ENCODE data around the gene HTR1D. TPM values are rescaled to one million over a fixed set of nuclear protein-coding genes. Genes with fewer than 3 reads are reported as not detected.
"Not testable (repeated sequence)": the region's sequence is repeated elsewhere in the genome, so short reads cannot be mapped to it uniquely, and the experiment has no call there.

Gene HTR1D
- total RNA-seq, 3 donors from 2014 or later (not counting 1 experiment from before 2014, with no cell fraction given), result not detected

DNA sequence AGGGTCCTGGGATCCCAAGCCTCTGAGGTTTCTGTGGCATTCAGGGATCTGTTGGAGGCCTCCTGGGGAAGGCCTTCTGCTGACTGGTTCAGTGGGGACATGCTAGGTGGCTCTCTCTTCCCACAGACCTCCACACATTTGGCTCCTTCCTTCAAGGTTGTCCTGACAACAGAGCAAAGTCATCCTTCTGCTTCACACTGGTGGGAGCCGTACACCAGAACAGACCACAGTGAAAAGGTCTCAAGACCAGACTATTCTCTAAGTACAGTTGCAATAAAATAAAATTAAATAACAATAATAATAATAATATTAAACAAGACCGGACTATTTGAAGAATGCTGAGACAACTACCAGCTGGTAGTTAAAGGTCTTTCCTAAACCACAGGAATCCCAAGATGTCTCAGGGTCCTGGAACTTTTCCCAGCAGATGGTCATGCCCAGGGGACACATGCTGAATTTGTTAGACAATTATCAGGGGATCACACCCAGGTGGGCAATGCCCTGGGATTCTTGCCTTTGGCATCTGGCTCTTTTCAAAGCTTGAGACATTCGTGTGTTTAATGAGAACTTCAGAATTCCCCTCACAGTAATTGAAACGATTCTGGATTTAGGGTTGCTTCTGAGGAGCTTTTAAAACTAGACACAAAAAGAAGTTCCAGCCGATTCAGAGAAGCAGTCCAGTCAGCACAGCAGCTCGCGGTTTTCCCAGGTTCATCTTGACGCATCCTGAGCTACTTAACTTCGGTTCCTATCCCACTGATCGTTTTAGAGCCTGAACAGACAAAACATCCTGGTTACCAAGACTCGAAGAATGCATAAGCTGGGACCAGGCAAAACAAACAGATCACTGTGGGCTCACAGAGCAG lies 22.9 kb downstream of the HTR1D start:
- ATAC-seq, result no peak
- Histone ChIP-seq H3K9me3 (ENCODE audit: control insufficient read depth, insufficient read depth, low read length) (no peaks in the 10 kb centered on the region), H3K4me1 (ENCODE audit: control insufficient read depth, insufficient read depth, low read length) (no peaks in the 10 kb centered on the region), H3K36me3 (ENCODE audit: control insufficient read depth, insufficient read depth, low read length) (no peaks in the 10 kb centered on the region), H3K27ac (ENCODE audit: low read length) (no peak overlapping the region), H3K4me3 (ENCODE audit: low read length) (no peak overlapping the region), H3K27me3 (ENCODE audit: control insufficient read depth, insufficient read depth, low read length) (no peaks in the 10 kb centered on the region)
- H3K4me3 Mint-ChIP-seq, result no peak overlapping the region
- intact Hi-C loops (cut with micrococcal nuclease), result no loop called here
- TF ChIP-seq, protein P1, sequence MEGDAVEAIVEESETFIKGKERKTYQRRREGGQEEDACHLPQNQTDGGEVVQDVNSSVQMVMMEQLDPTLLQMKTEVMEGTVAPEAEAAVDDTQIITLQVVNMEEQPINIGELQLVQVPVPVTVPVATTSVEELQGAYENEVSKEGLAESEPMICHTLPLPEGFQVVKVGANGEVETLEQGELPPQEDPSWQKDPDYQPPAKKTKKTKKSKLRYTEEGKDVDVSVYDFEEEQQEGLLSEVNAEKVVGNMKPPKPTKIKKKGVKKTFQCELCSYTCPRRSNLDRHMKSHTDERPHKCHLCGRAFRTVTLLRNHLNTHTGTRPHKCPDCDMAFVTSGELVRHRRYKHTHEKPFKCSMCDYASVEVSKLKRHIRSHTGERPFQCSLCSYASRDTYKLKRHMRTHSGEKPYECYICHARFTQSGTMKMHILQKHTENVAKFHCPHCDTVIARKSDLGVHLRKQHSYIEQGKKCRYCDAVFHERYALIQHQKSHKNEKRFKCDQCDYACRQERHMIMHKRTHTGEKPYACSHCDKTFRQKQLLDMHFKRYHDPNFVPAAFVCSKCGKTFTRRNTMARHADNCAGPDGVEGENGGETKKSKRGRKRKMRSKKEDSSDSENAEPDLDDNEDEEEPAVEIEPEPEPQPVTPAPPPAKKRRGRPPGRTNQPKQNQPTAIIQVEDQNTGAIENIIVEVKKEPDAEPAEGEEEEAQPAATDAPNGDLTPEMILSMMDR (IDR thresholded peaks at IDR 0.05), result no peak
- no peak overlapping the region for H3K27ac Mint-ChIP-seq
- DNase-seq, result no peak
- no peaks in the 10 kb centered on the region for H3K36me3 Mint-ChIP-seq
- H3K27me3 Mint-ChIP-seq (ENCODE audit: low read depth in 2 of 2), result peaks cover 20% of the 10 kb centered on the region in 2 donors
- H3K9me3 Mint-ChIP-seq, result no peaks in the 10 kb centered on the region
- H3K4me1 Mint-ChIP-seq, result no peaks in the 10 kb centered on the region
- WGBS (ENCODE audit: insufficient coverage), result 75% methylated on average over 11 of the region's 11 CpGs

DNA sequence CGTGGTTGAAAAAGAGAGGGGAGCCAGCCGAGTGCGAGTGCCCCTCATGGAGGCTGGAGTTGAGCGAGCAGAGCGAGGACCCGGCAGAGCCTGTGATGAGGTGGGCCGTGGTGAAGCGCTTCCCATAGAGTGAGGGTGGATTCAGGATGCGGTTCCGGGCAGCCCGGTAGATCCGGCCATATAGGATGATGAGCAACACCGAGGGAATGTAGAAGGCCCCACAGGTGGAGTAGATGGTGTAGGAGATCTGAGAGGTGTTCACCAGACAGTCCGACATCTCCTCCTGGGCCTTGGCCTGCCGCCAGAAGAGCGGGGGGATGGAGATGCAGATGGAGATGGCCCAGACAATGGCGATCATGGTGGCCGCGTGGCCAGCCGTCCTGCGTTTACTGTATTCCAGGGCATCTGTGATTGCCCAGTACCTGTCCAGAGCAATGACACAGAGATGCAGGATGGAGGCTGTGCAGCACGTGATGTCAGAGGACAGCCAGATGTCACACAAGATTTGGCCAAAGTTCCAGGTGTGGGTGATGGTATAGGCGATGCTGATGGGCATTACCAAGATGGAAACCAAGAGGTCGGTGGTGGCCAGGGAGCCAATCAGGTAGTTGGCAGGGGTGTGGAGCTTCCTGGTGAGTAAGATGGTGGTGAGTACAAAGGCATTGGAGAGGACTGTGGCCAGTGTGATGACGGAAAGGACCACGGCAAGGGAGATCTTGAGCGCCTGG lies 23.7 kb downstream of the HTR1D start:
- TF ChIP-seq, protein P1 (IDR thresholded peaks at IDR 0.05), result no peak
- intact Hi-C loops (cut with micrococcal nuclease), result no loop called here
- H3K27me3 Mint-ChIP-seq (ENCODE audit: low read depth in 2 of 2), result peaks cover 20% of the 10 kb centered on the region in 2 donors
- Histone ChIP-seq H3K27me3 (ENCODE audit: control insufficient read depth, insufficient read depth, low read length) (no peaks in the 10 kb centered on the region), H3K36me3 (ENCODE audit: control insufficient read depth, insufficient read depth, low read length) (no peaks in the 10 kb centered on the region), H3K4me3 (ENCODE audit: low read length) (no peak overlapping the region), H3K27ac (ENCODE audit: low read length) (no peak overlapping the region), H3K4me1 (ENCODE audit: control insufficient read depth, insufficient read depth, low read length) (no peaks in the 10 kb centered on the region), H3K9me3 (ENCODE audit: control insufficient read depth, insufficient read depth, low read length) (no peaks in the 10 kb centered on the region)
- H3K4me1 Mint-ChIP-seq, result no peaks in the 10 kb centered on the region
- H3K9me3 Mint-ChIP-seq, result no peaks in the 10 kb centered on the region
- ATAC-seq (no peak), DNase-seq (no peak)
- H3K27ac Mint-ChIP-seq, result no peak overlapping the region
- no peak overlapping the region for H3K4me3 Mint-ChIP-seq
- WGBS (ENCODE audit: insufficient coverage), result 94% methylated on average over 27 of the region's 27 CpGs
- no peaks in the 10 kb centered on the region for H3K36me3 Mint-ChIP-seq

DNA sequence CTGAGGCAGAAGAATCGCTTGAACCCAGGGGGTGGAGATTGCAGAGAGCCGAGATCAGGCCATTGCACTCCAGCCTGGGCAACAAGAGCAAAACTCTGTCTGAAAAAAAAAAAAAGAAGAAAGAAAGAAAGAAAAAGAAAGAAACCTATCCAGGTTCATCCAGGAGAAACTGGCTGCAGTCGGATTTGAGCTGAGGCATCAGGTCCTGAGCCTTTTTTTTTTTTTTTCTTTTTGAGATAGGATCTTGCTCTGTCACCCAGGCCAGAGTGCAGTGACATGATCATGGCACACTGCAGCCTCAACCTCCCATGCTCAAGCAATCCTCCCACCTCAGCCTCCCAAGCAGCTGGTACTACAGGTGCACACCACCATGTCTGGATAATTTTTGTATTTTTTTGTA lies 26.1 kb downstream of the HTR1D start:
- ATAC-seq (no peak), DNase-seq (no peak)
- Mint-ChIP-seq H3K27ac (no peak overlapping the region), H3K9me3 (no peaks in the 10 kb centered on the region), H3K4me3 (no peak overlapping the region), H3K36me3 (no peaks in the 10 kb centered on the region), H3K4me1 (no peaks in the 10 kb centered on the region), H3K27me3 (ENCODE audit: low read depth in 2 of 2) (peaks cover 17 to 20% of the 10 kb centered on the region in 2 donors)
- Histone ChIP-seq H3K4me1 (ENCODE audit: control insufficient read depth, insufficient read depth, low read length) (no peaks in the 10 kb centered on the region), H3K27ac (ENCODE audit: low read length) (no peak overlapping the region), H3K36me3 (ENCODE audit: control insufficient read depth, insufficient read depth, low read length) (no peaks in the 10 kb centered on the region), H3K4me3 (ENCODE audit: low read length) (no peak overlapping the region), H3K27me3 (ENCODE audit: control insufficient read depth, insufficient read depth, low read length) (no peaks in the 10 kb centered on the region), H3K9me3 (ENCODE audit: control insufficient read depth, insufficient read depth, low read length) (no peaks in the 10 kb centered on the region)
- 92% methylated on average over 3 of the region's 3 CpGs for WGBS (ENCODE audit: insufficient coverage)
- intact Hi-C loops (cut with micrococcal nuclease), result no loop called here
- TF ChIP-seq, protein P1 (IDR thresholded peaks at IDR 0.05), result no peak

DNA sequence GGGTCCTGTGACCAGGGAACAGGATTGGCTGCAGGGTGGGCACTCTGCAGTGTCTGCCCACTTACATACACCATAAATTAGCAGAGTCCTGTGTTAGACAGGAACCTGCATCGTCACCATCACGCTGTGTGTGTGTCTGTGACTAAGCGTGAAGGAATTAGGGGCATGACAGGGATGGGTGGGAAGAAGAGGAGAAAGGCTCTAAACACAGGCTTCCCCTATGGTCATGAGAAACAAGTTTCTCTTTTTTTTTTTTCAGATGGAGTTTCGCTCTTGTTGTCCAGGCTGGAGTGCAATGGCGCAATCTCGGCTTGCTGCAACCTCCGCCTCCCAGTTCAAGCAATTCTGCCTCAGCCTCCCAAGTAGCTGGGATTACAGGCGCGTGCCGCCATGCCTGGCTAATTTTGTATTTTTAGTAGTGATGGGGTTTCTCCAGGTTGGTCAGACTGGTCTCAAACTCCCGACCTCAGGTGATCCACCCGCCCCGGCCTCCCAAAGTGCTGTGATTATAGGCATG lies 28.3 kb downstream of the HTR1D start:
- H3K27me3 ChIP-seq (ENCODE audit: control insufficient read depth, insufficient read depth, low read length); H3K36me3 ChIP-seq (ENCODE audit: control insufficient read depth, insufficient read depth, low read length); H3K4me1 Mint-ChIP-seq; intact Hi-C loops (cut with micrococcal nuclease); DNase-seq; H3K4me3 Mint-ChIP-seq; H3K27ac Mint-ChIP-seq; ATAC-seq; H3K9me3 ChIP-seq (ENCODE audit: control insufficient read depth, insufficient read depth, low read length); H3K27ac ChIP-seq (ENCODE audit: low read length); H3K36me3 Mint-ChIP-seq; H3K9me3 Mint-ChIP-seq; H3K4me3 ChIP-seq (ENCODE audit: low read length); H3K4me1 ChIP-seq (ENCODE audit: control insufficient read depth, insufficient read depth, low read length): not testable (repeated sequence)
- WGBS (ENCODE audit: insufficient coverage), result 92% methylated on average over 13 of the region's 13 CpGs
- H3K27me3 Mint-ChIP-seq (ENCODE audit: low read depth in 2 of 2), result peaks cover 13 to 19% of the 10 kb centered on the region in 2 donors
